RCC 7860 (cell line): Measurements from ENCODE around the gene RIPOR1.
A peak's percentile ranks its signal among the peaks of the same experiment; 100 is the strongest.
"Not testable (repeated sequence)": the region's sequence is repeated elsewhere in the genome, so short reads cannot be mapped to it uniquely, and the experiment has no call there.

Experiments
- DNase-seq: peaks from one replicate; pipeline ENCODE4 v3.0.0-alpha.2; 2015; ENCODE audit warnings: low spot score
- FAIRE-seq: peaks from 2 replicates; lab custom pipeline; 2012; peaks lifted over from hg19 to GRCh38; lab: Jason Lieb, UNC

The RIPOR1 gene

GRCh38 chr16:67528222-67528869 is at the start of gene RIPOR1:
TSS of gene RIPOR1 (plus strand) at chr16:67528829. CDS start at chr16:67538447, 9,618 bp downstream.
- peak; percentile 20 for DNase-seq
- no peak for FAIRE-seq

DNA sequence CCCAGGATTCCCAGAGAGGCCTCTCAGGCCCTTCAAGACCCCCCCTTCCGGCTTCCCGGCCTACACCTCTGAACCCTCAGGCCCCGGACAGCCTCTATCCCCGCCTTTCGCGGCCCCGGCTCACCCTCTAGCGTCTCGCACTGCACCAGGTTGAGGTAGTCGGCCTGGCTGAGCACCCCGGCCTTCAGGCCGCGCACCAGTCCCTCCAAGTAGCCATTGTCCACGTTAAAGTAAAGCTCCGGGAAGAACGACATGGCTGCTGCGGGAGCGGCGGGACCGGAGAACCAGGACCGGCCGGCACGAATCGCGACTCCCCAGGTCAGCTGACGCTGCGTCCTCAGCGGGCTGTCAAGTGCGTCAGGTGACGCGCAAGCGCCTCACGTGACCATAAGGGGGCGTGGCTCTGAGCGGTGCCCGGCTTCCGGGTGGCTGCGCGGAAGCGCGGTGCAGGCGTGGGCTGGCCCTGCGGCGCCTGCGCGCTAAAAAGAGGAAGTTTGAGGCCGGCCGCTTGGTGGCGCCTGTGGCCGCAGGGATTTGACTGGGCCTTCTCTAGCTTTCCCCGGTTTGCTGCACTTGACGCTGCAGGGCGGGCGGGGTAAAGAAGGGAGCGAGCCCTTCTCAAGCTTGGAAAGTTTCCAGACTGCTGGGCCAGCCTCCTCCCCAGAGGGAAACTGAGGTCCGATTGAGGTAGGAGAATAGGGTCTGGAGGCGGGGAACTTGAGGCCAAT is 47.6 kb upstream of the RIPOR1 start, which contains the start of gene ATP6V0D1:
TSS of gene ATP6V0D1 (minus strand) at position 325 of the 728 bp plus-strand sequence. CDS start at position 254, 71 bp downstream.
- DNase-seq = peak; percentile 93
- no peak for FAIRE-seq

GRCh38 chr16:67481561-67482232 is 46.9 kb upstream of the RIPOR1 start:
- FAIRE-seq (no peak), DNase-seq (no peak)

GRCh38 chr16:67482233-67482924 is 46.2 kb upstream of the RIPOR1 start:
- no peak for DNase-seq
- no peak for FAIRE-seq

DNA sequence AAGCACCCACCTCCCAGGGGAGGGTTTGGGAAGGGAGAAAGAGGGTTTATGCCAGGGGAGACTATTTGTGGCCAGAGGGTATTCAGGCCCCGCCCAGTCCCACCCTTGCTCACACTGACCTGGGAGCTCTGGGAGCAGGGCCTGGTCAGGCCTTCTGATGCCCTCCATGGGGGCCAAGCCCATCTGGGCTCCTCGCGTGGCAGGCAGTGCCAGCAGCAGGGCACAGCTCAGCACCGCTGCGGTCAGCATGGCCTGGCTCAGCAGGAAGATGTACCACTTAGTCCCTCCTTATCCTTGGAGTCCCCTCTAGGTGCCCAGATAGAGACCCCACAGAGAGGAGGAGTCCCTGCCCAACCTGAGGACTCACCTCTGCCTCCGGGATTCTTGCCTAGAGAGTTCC is 45.5 kb upstream of the RIPOR1 start, which contains the start of gene AGRP:
TSS of gene AGRP (minus strand) at position 398 of the 400 bp plus-strand sequence. CDS start at position 249, 149 bp downstream.
- DNase-seq = no peak
- no peak for FAIRE-seq

DNA sequence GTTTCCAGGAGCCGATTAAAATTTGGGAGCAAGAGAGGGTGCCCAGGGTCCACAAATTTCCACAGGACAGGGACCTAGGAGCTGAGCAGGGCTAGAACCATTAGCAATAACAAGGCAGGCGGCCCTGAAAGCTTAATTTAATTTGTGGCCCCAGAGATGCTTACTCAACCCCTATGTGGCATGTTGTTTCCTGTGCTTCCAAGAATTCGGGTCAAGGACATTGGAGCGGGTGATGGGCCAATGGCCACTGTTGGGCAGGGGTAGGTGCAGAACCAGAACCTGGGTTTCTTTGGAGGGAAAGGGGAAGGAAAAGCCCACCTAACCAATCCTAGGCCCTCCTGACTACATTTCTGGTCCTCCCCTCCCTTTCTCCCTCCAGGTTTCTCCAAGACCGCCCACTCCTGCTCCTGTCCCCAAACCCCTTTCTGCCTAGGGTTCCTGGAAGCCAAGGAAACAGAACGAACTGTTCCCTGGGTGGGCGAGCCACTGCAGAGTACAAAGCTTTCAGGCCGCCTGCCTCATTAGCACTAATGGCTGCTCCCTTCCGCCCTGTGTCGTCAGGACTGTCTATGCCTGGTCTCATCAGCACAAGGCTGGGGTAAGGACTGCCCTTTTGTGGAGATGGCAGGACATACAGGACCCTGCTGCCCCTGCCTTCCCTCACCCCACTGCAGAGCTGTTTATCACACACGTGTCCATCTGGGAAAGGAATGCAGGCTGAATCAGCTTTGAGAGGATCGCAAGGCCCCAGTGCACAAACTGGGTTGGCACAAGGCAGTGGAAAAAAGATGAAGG is 44.7 kb upstream of the RIPOR1 start:
- DNase-seq (no peak), FAIRE-seq (no peak)

- DNase-seq (no peak), FAIRE-seq (no peak)
These were observed 41.8 kb upstream of the RIPOR1 start for GRCh38 chr16:67486805-67487204.

- not testable (repeated sequence) for DNase-seq, FAIRE-seq
These were observed 41.1 kb upstream of the RIPOR1 start for GRCh38 chr16:67487561-67487960.

DNA sequence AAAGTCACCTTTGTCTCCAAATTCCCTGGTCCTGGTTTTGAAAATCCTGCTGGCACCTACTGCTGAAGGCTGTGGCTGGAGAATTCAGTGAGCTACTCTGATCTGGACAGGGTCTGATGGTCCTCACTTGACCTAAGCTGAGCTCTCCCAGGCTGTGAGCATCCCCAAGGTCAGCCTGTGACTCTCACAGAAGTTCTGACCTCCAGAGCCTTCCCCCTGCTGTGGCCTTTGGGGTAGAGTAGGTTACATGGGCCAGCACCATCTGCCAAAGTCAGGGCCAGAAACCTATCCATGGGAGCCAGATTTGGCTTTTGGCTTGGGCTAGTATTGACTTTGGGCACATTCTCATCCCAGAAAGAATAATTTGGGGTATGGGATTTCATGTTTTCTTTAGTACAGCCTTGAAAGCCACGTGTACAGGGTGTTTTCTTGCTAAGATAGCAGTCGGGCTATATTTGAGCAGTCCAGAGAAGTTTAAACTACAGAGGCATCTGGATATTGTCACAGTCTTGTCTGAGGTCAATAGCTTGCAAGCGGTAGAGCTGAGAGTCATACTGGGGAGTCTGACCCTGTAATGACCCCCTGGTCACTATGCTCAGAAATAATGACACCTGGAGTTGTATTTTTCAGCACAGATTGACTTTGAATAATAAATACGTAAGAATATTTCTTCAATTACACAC is 39.1 kb upstream of the RIPOR1 start:
- FAIRE-seq = no peak
- DNase-seq = no peak

DNA sequence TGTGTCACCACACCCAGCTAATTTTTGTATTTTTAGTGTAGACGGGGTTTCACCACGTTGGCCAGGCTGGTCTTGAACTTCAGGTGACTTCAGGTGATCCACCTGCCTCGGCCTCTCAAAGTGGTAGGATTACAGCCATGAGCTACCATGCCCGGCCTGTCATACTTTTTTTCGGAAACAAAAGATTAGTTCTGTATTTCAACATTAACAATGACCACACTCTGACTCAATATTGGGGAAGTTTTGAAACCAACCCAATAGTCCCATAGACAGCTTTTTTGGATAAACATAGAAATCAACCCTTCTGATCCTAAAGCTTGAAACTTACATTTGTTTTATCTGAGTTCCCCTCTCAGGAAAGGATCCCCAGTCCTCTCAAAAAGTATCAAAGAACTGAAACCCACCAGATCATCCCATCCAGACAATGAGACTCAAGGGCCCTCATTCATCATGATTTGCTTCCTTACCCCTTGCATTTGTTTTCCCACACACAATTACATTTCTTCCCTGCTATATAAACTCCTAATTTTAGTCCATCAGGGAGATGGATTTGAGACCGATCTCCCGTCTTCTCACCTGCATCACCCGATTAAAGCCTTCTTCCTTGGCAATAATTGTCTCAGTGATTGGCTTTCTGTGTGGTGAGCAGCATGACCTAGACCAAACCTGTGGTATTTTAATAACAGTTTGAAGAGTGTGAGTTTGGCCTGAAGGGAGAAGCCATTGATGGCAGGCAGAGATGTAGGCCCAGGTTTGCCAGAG is 38.1 kb upstream of the RIPOR1 start:
- DNase-seq = no peak
- FAIRE-seq = no peak

DNA sequence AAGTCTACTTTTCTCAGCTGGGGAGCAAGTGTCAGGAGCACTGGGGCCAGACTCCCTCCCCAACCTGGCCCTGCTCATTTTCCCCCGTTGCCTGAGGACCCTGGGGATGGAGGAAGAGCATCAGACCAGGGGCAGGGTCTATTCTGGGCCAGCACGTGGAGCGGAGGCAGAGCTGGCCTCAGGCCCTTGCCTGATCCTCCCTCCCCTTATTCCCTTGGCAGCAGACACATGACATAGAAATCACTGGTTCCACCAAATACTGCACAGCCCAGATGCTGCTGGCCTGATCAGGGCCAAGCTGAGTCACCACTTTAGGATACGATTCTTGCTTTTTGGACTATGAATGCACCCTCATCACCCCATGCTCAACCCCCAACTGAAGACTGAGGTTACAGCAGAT is 29.5 kb upstream of the RIPOR1 start:
- no peak for FAIRE-seq

GRCh38 chr16:67504031-67505021 is 24.3 kb upstream of the RIPOR1 start:
- DNase-seq (peak; percentile 73), FAIRE-seq (no peak)

More for the DNA sequence above, 29.5 kb upstream of the RIPOR1 start:
- DNase-seq = no peak

DNA sequence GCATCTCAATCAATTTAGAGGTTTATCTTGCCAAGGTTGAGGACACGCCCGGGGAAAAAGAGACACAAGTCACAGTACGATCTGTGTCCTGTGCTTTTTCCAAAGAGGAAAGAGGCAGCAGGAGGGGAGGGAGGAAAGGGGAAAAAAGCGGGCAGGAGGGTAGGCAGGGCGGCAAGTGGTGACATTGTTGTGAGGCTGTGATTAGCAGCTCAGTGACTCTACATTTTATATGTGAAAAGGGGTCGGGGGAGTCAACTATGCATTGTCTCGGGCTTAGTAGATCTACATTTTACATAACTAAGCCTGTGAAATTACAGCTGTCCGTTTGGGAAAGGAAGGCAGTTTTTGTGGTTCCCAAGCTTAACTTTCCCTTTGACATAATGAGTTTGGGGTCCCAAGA is 22.2 kb upstream of the RIPOR1 start:
- DNase-seq = no peak
- no peak for FAIRE-seq

- no peak for DNase-seq
- FAIRE-seq = no peak
These were observed 19.6 kb upstream of the RIPOR1 start for GRCh38 chr16:67509016-67509415.

DNA sequence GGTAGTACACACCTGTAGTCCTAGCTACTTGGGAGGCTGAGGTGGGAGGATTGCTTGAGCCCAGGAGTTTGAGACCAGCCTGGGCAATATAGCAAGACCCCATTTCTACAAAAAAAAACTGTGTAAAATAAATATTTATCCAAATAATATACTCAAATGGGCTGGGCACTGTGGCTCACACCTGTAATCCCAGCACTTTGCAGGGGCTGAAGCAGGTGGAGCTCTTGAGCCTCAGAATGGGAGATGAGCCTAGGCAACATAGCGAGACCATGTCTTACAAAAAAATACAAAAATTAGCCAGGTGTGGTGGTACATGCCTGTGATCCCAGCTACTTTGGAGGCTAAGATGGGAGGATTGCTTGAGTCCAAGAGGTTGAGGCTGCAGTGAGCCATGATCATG is 14.7 kb upstream of the RIPOR1 start:
- FAIRE-seq, DNase-seq: not testable (repeated sequence)

- FAIRE-seq = no peak
- DNase-seq = peak; percentile 71
These were observed 14.2 kb upstream of the RIPOR1 start for GRCh38 chr16:67514382-67514828.

- FAIRE-seq (peak; percentile 94), DNase-seq (peak; percentile 85)
These were observed 12.1 kb upstream of the RIPOR1 start for GRCh38 chr16:67516296-67517154.
